Heart left ventricle (tissue), 16 donors: Measurements from ENCODE around the gene PRDM16. TPM values are rescaled to one million over a fixed set of nuclear protein-coding genes. Genes with fewer than 3 reads are reported as not detected.
A peak's percentile ranks its signal among the peaks of the same experiment; 100 is the strongest.

ENCODE experiments used
- ATAC-seq, 4 donors: fragments of 200-7000 bp; cut with Tn5 transposase; one replicate each; pipeline ENCODE4 v1.9.1; 2020 to 2022; ENCODE audit warnings: moderate library complexity in 4 of 4, mild to moderate bottlenecking in 3 of 4, moderate number of reproducible peaks in 1 of 4
- DNase-seq, 5 donors: peaks; one replicate each; pipeline ENCODE4 v3.0.0-alpha.2; 2020
- H3K27ac ChIP-seq, 12 donors: fragments of 200-600 bp; sonication (generic) in 4 of 12; one replicate each; pipeline versions ENCODE4 v1.5.0 to v1.8.0; 2016 to 2022; ENCODE audit warnings: mild to moderate bottlenecking in 2 of 12
- H3K27me3 ChIP-seq, 9 donors: fragments of 200-600 bp; sonication (generic) in 2 of 9; one replicate each; pipeline versions ENCODE4 v1.5.1 to v1.8.0; 2016 to 2022; ENCODE audit warnings: mild to moderate bottlenecking in 3 of 9
- H3K36me3 ChIP-seq, 9 donors: fragments of 200-600 bp; sonication (generic) in 2 of 9; one replicate each; pipeline versions ENCODE4 v1.5.0 to v1.8.0; 2018 to 2022; ENCODE audit warnings: mild to moderate bottlenecking in 2 of 9
- H3K4me1 ChIP-seq, 12 donors: fragments of 200-600 bp; sonication (generic) in 4 of 12; one replicate each; pipeline versions ENCODE4 v1.5.0 to v1.8.0; 2016 to 2022; ENCODE audit warnings: mild to moderate bottlenecking in 3 of 12
- H3K4me3 ChIP-seq, 12 donors: fragments of 200-600 bp; sonication (generic) in 4 of 12; one replicate each; pipeline versions ENCODE4 v1.5.0 to v1.8.0; 2017 to 2022; ENCODE audit warnings: mild to moderate bottlenecking in 9 of 12, moderate library complexity in 4 of 12
- H3K9me3 ChIP-seq, 12 donors: fragments of 200-600 bp; sonication (generic) in 4 of 12; one replicate each; pipeline versions ENCODE4 v1.5.0 to v1.8.0; 2016 to 2022; ENCODE audit warnings: mild to moderate bottlenecking in 1 of 12
- CTCF ChIP-seq, 12 donors: fragments of 200-600 bp; sonication (generic) in 4 of 12; IDR thresholded peaks; one replicate each; pipeline versions ENCODE4 v1.5.0 to v1.8.0; 2018 to 2022; ENCODE audit warnings: antibody characterized with exemption in 12 of 12, mild to moderate bottlenecking in 5 of 12
- POLR2A ChIP-seq, 2 donors: fragments of 450-650 bp; IDR thresholded peaks; one replicate each; pipeline ENCODE4 v1.6.1; 2017; ENCODE audit warnings: antibody characterized with exemption in 2 of 2, mild to moderate bottlenecking in 2 of 2, moderate library complexity in 2 of 2
- WGBS, 4 donors: extraction: QIAGEN DNeasy Blood & Tissue Kit in 2 of 4; methylation state at CpG; one replicate each; pipeline versions ENCODE4 v1.1.5 to v1.1.7; 2013 to 2018; 5-methylcytosine and 5-hydroxymethylcytosine counted together
- intact Hi-C, 10 donors: fragments of 100-400 bp; cut with DNase I; formaldehyde crosslinking; loops; one replicate each; pipeline versions ENCODE4 v1.11.1 to v1.14.2; 2022
- polyA plus RNA-seq, 2 donors: library from polyadenylated mRNA; stranded (reverse); fragments of 200-250 nt; gene quantifications; one replicate each; pipeline ENCODE4 v1.2.3, GENCODE V29; 2013
- total RNA-seq, 9 donors: library from RNA; depleted of rRNA in 2 of 9; stranded (reverse); fragments of >200 nt in 2 of 9; fragmentation: NEBNext Ultra II Directional in 3 of 9; extraction: Animal tissue kit (Norgen Biotek cat#: 25700) in 3 of 9; gene quantifications; one replicate each; pipeline versions ENCODE4 v1.1.0 to v1.2.4, GENCODE V29; 2016 to 2023
- donor health status: ischemic (EF 13 %, LVEDD 7.1; RV severe dilation, severe dysfunction).
- donor health status: healthy with polysubstance abuse.
- donor health status: DM: no; HTN: yes; CAD: no.
- donor health status: DM: no; HTN: no; CAD: no.
- donor health status: ischemic (EF 25% LVEDD 6.9; RV normal size, moderate dysfunction).
- donor health status: ischemic (EF 25% LVEDD 5.7; RV mildly dilated, moderate dysfunction).
- donor health status: healthy.
- donor health status: DM: yes; HTN: yes; CAD: no.
- donor health status: ischemic (EF 35%, LVEDD 5.7; RV mildly dilated, moderate dysfunction).
- donor health status: nonischemic (EF 11% LVEDD 7.7; RV severe dilation, severe dysfunction).
- donor health status: DM: yes; HTN: yes; CAD: no.
- donor health status: PGD.
- donor health status: ischemic (EF 29% LVEDD 5.4; RV normal size, mild dysfunction).
- donor health status: nonischemic (EF 23%, LVEDD 6.1; RV moderate dilation, normal function).

Gene PRDM16
- total and polyA plus RNA-seq, 11 donors, result 6.0 to 22.7 (median 14.0) TPM

- no peaks in the 10 kb centered on the region for H3K9me3 ChIP-seq
- 9 to 21% (median 14%) methylated on average over 51 to 82 of the region's 82 CpGs for WGBS, 4 donors
- peak in 1 of 5 donors; percentile 44 for DNase-seq
- TF ChIP-seq CTCF (IDR thresholded peaks at IDR 0.05), result no peak
- no peak for TF ChIP-seq POLR2A (IDR thresholded peaks at IDR 0.05)
- H3K36me3 ChIP-seq, result no peaks in the 10 kb centered on the region
- no peak for ATAC-seq
- peaks cover 0 to 85% (median 21%) of the 10 kb centered on the region in 12 donors for H3K4me1 ChIP-seq
- H3K27ac ChIP-seq, result peak overlapping the region; percentile 75 to 99 (median 88)
- H3K27me3 ChIP-seq, result peaks cover 3 to 65% (median 24%) of the 10 kb centered on the region in 9 donors
- intact Hi-C loops, result loop anchor here in 7 of 10 donors (1.0 to 10.0 kb wide), 8 partner anchors 51 to 276 kb away; no protein-coding TSS in a partner anchor
- peak overlapping the region; percentile 11 to 98 (median 77) for H3K4me3 ChIP-seq
Observed at GRCh38 chr1:3073489-3074296, 4.7 kb downstream of the PRDM16 start.

GRCh38 chr1:3074297-3074741 is 5.3 kb downstream of the PRDM16 start:
- peak in 1 of 5 donors; percentile 48 for DNase-seq
- no peaks in the 10 kb centered on the region for H3K36me3 ChIP-seq
- 23 to 46% (median 35%) methylated on average over 11 to 13 of the region's 13 CpGs for WGBS, 4 donors
- intact Hi-C loops, result loop anchor here in 7 of 10 donors (5.0 to 10.0 kb wide), 7 partner anchors 50 to 240 kb away; no protein-coding TSS in a partner anchor
- ATAC-seq, result peak in 3 of 4 donors; percentile 8 to 18 (median 12)
- peak overlapping the region in 6 of 12 donors; percentile 11 to 98 (median 92) for H3K4me3 ChIP-seq
- no peaks in the 10 kb centered on the region for H3K9me3 ChIP-seq
- H3K4me1 ChIP-seq, result peaks cover 0 to 88% (median 21%) of the 10 kb centered on the region in 12 donors
- TF ChIP-seq POLR2A (IDR thresholded peaks at IDR 0.05) (no peak), CTCF (IDR thresholded peaks at IDR 0.05) (no peak)
- H3K27ac ChIP-seq, result peak overlapping the region; percentile 47 to 99 (median 88)
- peaks cover 3 to 63% (median 24%) of the 10 kb centered on the region in 9 donors for H3K27me3 ChIP-seq

- 50 to 56% (median 53%) methylated on average over 8 to 12 of the region's 12 CpGs for WGBS, 4 donors
- peak in 2 of 5 donors; percentile 44 to 48 for DNase-seq
- peak overlapping the region in 10 of 12 donors; percentile 41 to 99 (median 86) for H3K27ac ChIP-seq
Observed at GRCh38 chr1:3074800-3075199, 5.8 kb downstream of the PRDM16 start.

More at GRCh38 chr1:3074800-3075199, 5.8 kb downstream of the PRDM16 start:
- H3K4me1 ChIP-seq, result peaks cover 0 to 91% (median 21%) of the 10 kb centered on the region in 12 donors
- peak; percentile 13 to 34 (median 28) for ATAC-seq
- H3K27me3 ChIP-seq, result peaks cover 3 to 59% (median 24%) of the 10 kb centered on the region in 9 donors
- no peaks in the 10 kb centered on the region for H3K9me3 ChIP-seq
- intact Hi-C loops, result loop anchor here in 8 of 10 donors (5.0 to 10.0 kb wide), 7 partner anchors 50 to 240 kb away; no protein-coding TSS in a partner anchor
- H3K36me3 ChIP-seq, result no peaks in the 10 kb centered on the region
- TF ChIP-seq CTCF (IDR thresholded peaks at IDR 0.05) (no peak), POLR2A (IDR thresholded peaks at IDR 0.05) (no peak)
- H3K4me3 ChIP-seq, result peak overlapping the region in 2 of 12 donors; percentile 16 to 95
